Ishikawa (cell line): ENCODE measurements around the gene MC3R.

Source experiments
- CEBPB ChIP-seq: IDR thresholded peaks from 2 replicates; pipeline ENCODE4 v1.6.1; 2012
- REST ChIP-seq: IDR thresholded peaks from 2 replicates; pipeline ENCODE4 v1.6.1; 2012; ENCODE audit warnings: low read depth, mild to moderate bottlenecking
- TAF1 ChIP-seq: IDR thresholded peaks from 2 replicates; pipeline ENCODE4 v1.6.1; 2012; ENCODE audit warnings: low read depth, mild to moderate bottlenecking

- TF ChIP-seq REST (no peak), TAF1 (no peak), CEBPB (no peak)
Observed at GRCh38 chr20:56257604-56258003, 9.1 kb downstream of the MC3R start.
